GM21723 (cell line): Measurements from ENCODE around the gene GPC6.

ENCODE experiments used
- ATAC-seq: cut with Tn5 transposase; IDR thresholded peaks from one replicate; pipeline ENCODE4 v1.9.1; 2021; ENCODE audit warnings: mild to moderate bottlenecking, moderate library complexity; ENCODE audit not compliant: unreplicated experiment

Gene GPC6

GRCh38 chr13:93955904-93956303 is 729.3 kb downstream of the GPC6 start:
- no peak for ATAC-seq

DNA sequence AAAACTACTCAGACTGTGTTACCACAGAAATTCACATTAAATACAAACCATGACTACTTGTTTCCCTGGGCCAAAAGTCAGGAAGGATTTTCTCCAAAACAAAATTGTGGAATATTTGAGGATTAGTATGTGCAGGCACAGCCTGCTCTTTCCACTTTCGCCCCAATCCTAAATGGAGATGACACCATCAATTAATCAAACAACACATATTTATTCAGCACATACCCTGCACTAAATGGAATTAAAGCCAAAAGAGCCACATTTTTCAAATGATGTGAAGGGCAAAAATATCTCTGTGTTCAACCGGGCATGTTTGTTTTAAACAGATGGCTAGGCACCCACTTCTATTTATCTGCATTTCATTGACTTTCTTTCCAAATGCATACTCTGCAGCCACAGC is 729.8 kb downstream of the GPC6 start:
- ATAC-seq, result no peak

DNA sequence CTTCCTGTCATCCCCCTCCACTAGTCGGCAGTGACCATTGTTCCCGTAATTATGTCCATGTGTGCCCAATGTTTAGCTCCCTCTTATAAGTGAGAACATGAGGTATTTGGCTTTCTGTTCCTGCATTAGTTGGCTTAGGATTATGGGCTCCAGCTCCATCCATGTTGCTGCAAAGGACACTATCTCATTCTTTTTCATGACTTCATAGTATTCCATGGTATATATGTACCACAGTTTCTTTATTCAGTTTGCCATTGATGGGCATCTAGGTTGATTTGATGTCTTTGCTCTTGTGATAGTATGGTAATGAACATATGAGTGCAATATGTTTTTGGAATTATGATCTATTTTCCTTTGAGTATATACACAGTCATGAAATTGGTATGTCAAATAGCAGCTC is 730.8 kb downstream of the GPC6 start:
- no peak for ATAC-seq

DNA sequence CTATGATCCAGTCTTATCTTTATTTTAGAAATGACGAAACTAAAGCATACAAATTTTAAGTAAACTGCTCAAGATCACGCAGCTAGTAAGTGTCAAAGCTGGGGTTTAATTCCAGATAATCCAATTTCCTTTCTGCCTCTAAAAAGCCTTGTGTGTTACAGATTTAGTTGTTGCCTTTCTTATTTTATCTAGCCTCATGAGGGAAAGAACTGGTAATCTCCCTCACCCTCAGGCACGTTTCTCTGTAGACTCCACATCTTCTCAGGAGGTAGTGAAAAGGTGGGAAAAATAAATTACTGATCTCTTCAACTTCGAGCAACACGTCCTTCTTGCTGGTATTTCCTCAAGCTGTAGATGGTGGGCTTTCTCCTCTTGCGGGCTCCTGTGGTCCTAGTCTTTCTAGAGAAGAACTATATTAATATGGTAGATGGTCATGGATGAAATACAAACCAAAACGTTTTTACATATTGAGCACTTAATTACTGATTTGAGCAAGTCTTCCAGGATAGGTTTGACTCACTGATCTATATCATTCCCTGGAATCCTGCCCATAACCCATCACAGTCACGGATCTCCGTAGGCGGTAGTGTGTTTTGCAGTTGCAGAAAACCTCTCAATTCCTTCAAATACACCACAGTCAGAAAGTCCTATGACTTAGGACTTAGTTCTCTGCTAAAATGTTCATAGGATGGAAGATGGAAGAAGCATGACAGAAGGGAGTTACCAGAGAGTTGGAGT is 733.4 kb downstream of the GPC6 start:
- ATAC-seq, result no peak

DNA sequence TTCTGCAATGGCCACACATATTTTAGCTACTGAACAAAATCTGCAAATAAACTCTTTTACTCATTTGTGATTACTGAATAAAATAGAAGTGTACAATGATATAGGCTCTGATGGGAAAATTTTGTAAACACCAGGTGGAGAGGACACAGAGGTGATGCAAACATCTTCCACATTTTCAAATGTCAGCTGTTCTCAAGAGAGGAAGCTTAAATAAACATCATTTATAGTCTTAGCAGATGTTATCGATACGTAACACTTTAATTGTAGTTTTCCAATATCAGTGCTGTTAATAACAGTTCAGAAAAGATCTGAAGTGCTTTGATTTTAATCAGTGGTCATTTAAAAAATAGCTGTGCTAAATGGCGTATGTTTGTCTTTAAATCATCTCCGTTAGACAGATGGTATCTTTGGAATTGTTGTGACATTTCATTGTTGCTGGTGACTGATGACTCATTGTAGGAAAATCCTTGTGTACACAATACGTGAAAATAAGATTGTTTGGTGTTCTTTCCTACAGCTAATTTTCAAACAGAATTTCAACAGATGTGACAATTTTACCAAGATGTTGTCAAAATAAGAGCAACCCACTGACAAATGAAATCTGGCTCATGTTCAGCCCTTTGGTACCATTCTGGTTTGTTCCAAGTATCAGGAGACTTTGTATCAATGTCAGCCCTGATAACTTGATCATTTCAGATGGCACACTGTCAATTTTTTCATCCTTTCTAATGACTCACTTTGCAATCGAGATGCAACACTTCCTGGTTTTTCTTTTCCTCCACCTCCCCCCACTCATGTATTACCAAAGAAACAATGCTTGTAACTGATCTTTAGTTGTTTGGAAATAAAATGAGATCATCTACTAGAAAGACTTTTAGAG is 736.9 kb downstream of the GPC6 start:
- ATAC-seq, result no peak

- no peak for ATAC-seq
Observed at GRCh38 chr13:93964146-93964512, 737.5 kb downstream of the GPC6 start.

GRCh38 chr13:93965587-93965986 is 739.0 kb downstream of the GPC6 start:
- no peak for ATAC-seq

DNA sequence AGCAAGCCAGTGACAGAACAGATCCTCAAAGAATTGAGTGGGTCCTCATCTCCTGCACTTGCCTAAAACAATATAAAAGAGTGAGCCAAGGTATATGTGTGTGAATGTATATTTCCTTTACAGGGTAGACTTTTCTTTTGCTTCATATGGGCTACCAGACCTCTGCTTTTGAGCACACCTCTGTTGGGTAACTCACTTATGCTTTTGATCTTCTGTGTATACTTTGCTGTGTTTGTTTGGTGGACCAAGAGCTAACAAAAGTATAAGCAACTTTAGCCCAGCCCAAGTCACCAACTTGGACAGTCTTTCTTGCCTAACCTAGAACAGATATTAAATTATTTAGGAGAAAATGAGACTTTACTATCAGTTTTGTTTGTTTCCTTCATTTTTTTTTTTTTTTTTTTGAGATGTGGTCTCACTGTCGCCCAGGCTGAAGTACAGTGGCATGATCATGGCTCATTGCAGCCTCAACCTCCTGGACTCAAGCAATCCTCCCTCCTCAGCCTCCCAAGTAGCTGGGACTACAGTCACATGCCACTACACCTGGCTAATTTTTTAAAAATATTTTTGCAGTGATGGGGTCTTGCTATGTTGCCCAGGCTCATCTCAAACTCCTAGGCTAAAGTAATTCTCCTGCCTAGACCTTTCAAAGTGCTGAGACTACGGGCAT is 739.8 kb downstream of the GPC6 start:
- ATAC-seq, result no peak

DNA sequence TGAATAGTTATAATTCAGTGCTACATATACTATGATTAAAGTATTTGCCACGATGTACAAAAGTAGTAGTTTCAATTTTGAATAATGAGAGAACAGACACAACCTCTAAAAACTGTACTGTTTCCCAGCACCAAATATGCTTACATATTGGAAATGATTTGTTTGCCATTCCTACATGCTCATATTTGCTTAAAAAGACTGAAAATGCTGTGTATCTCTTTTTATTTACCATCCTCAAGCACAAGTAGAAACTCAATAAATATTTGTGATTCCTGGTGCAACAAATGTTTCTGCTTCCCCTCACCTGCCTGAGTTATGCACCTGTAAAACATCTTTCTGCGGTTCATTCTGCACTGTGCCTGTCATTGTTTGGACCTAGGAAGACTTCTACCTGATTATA is 740.7 kb downstream of the GPC6 start:
- ATAC-seq, result no peak

- ATAC-seq, result no peak
Observed at GRCh38 chr13:93975242-93975641, 748.6 kb downstream of the GPC6 start.

DNA sequence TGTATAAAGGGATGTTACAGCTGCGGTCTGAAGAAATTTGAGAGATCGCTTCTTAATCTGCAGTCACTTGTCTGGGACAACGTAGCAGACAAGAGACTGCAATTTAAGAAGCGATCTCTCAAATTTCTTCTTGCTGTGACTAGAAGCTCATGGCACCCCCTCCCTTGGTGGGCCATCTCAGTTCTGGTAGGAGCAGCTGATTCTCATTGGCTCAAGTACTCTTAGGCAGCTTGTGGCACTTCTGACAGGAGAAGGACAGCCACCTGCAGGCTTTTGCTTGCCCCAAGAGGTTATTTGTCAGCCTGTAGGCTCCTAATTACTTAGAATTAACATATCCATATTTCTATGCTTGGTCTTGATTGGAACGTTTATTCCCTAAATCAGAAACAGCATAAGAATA is 749.9 kb downstream of the GPC6 start:
- no peak for ATAC-seq

- no peak for ATAC-seq
Observed at GRCh38 chr13:93977986-93978385, 751.4 kb downstream of the GPC6 start.

DNA sequence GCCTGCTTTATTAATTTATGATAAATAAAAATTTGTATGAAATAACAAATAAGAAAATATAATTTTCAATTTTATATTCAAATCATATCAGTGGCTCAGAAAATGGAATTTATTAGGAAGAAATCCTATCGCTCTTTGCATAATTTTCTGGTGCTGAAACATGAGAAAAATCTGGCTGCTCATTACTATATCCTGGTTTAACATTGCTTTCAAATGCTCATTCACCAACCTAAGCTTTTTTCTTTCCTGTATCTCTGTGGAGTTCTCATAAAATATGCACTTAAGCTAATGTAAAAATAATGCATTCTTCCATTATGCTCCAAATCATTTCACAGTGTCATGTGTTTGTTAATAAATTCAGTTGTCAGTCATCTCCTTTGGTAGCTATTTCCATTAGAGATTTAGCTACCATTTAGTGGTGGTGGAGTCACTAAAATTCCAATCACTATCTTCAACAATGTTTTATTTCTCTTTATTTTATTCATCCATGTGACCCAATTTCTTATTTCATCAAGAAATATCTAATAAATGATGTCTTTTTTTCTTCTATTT is 754.9 kb downstream of the GPC6 start:
- ATAC-seq, result no peak

GRCh38 chr13:93982179-93982918 is 755.7 kb downstream of the GPC6 start:
- ATAC-seq, result no peak

DNA sequence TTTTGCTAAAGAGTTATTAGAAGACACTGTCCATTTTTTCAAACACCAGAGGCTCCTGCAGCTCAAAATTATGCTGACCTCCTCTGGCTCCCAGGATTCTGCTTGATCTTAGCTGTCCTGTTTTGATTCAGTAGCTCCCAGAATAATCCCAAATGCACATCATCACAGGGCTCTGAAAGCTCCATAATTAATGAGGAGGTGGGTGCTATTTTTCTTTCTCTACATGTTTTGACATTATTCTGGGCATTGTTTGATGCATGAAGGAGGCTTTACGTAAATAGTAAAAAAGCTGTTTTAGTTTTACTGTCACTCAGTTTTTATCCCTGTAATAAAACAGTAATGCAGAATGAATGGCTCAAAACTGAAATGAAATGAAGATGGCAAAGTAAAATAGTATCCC is 757.4 kb downstream of the GPC6 start:
- ATAC-seq, result no peak

DNA sequence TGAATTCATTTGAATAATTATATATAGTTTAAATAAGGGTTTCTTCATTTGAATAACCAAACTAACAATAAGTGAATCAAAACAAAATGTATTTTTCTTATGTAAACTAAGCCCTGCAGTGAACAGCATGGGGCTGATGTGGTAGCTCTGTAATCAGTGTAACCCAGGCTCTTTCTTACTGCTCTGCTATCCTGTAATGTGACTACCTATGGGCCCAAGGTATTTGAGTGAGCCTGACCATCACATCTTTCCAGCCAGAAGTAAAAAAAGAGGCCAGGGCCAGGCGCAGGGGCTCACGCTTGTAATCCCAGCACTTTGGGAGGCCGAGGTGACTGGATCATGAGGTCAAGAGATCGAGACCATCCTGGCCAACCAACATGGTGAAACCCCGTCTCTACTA is 758.3 kb downstream of the GPC6 start:
- no peak for ATAC-seq

- no peak for ATAC-seq
Observed at GRCh38 chr13:93987458-93987857, 760.9 kb downstream of the GPC6 start.

- no peak for ATAC-seq
Observed at GRCh38 chr13:93991569-93991968, 765.0 kb downstream of the GPC6 start.

DNA sequence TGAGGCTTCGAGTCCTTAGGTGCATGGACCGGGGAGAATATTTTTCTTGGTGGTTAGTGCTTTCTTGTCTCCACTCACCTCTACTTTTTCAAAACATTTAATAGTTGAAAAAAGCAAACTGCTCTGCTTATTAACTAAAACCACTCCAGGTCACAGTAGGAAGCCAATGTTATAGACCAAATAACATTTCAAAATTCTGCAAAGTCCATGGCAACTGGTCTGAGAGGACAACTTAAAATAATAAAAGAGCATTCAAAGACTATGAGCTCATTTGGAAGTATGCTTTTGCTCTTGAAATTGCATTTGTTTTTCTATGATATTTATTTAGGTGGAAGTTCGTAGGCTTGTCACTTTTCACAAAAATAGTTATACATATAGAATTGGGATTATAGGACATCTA is 769.9 kb downstream of the GPC6 start:
- no peak for ATAC-seq

DNA sequence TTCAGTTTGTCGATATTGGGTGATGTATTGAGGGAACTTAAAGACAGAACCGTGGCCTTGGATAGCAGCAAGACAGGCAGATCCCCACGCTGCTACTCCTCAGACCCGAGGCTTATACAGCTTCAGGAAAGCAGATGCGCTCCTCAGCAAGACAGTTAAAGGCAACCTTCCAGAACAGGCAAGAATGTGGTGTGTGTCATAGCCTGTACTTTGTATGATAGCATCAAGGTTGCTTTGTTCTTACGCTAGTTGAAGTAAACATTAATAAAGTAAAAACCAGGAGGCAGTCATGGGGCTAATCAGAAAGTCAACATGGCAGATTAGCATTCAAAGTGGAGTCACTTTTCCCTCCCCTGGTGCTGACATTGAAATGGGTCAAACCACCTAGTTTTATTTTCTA is 779.7 kb downstream of the GPC6 start:
- ATAC-seq, result no peak

DNA sequence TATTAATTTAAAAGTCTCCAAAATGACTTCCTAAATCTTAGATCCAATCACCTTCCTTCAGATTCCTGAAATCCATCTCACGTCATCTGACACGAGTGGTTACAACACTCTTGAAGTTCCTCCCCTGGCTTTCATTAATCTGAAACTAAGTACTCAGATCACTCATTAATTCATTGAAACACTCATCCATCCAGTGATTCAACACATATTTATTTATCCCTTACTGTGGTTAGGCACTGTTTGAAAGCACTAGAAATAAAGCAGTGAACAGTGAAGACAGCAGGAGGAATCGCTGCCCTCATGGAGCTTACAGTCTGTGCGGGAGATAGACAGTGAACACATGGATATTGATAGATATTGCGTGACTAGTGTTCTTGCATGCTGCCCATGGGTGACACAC is 780.5 kb downstream of the GPC6 start:
- ATAC-seq, result no peak
